Testis (tissue), 3 donors: ENCODE data around the gene CCDC106. TPM values are rescaled to one million over a fixed set of nuclear protein-coding genes. Genes with fewer than 3 reads are reported as not detected.

ENCODE experiments used
- DNase-seq: peaks from one replicate; pipeline ENCODE4 v3.0.0-alpha.2; 2019
- H3K27ac ChIP-seq, 2 donors: fragments of 200-600 bp; sonication (generic); one replicate each; pipeline ENCODE4 v1.5.1; 2019
- H3K27me3 ChIP-seq: fragments of 200-600 bp; sonication (generic); one replicate; pipeline ENCODE4 v1.5.1; 2019
- H3K36me3 ChIP-seq: fragments of 200-600 bp; sonication (generic); one replicate; pipeline ENCODE4 v1.5.1; 2017; ENCODE audit warnings: low read depth; ENCODE audit errors: missing control alignments
- H3K4me1 ChIP-seq: fragments of 200-600 bp; sonication (generic); one replicate; pipeline ENCODE4 v1.5.1; 2019
- H3K4me3 ChIP-seq, 2 donors: fragments of 200-600 bp; sonication (generic); one replicate each; pipeline ENCODE4 v1.5.1; 2017 to 2019
- H3K9me3 ChIP-seq: fragments of 200-600 bp; sonication (generic); one replicate; pipeline ENCODE4 v1.5.1; 2017
- CTCF ChIP-seq, 3 experiments: fragments of 450-650 bp in 2 of 3; fragments of 200-600 bp in 1 of 3; sonication (generic) in 1 of 3; IDR thresholded peaks; one replicate each; pipeline ENCODE4 v1.5.1; 2016 to 2019; ENCODE audit warnings: antibody characterized with exemption in 3 of 3, mild to moderate bottlenecking in 2 of 3, moderate library complexity in 1 of 3
- POLR2A ChIP-seq: fragments of 450-650 bp; IDR thresholded peaks from one replicate; pipeline ENCODE4 v1.6.1; 2017; ENCODE audit warnings: antibody characterized with exemption, mild to moderate bottlenecking, moderate library complexity
- WGBS, 2 donors: methylation state at CpG; one replicate each; pipeline ENCODE4 v1.1.5; 2018; 5-methylcytosine and 5-hydroxymethylcytosine counted together
- intact Hi-C: fragments of 100-400 bp; cut with DNase I; formaldehyde crosslinking; loops from one replicate; pipeline ENCODE4 v1.15.1; 2023; ENCODE audit warnings: low total_unique reads
- polyA plus RNA-seq: library from polyadenylated mRNA; stranded (reverse); fragments of 350-450 nt; fragmentation: Illumina TruSeq; extraction: RNeasy Lipid Tissue Mini Kit (QIAGEN cat#74804); gene quantifications from one replicate; pipeline ENCODE4 v1.2.3, GENCODE V29; 2014; ENCODE audit warnings: low read depth, low replicate concordance; ENCODE audit not compliant: insufficient read depth
- total RNA-seq, 2 donors: library from RNA; depleted of rRNA; stranded (reverse); fragments of >200 nt; gene quantifications; one replicate each; pipeline ENCODE4 v1.2.3, GENCODE V29; 2016

Gene CCDC106
- total and polyA plus RNA-seq, 3 donors from 2014 or later, result 34.5 to 84.9 (median 57.0) TPM

DNA sequence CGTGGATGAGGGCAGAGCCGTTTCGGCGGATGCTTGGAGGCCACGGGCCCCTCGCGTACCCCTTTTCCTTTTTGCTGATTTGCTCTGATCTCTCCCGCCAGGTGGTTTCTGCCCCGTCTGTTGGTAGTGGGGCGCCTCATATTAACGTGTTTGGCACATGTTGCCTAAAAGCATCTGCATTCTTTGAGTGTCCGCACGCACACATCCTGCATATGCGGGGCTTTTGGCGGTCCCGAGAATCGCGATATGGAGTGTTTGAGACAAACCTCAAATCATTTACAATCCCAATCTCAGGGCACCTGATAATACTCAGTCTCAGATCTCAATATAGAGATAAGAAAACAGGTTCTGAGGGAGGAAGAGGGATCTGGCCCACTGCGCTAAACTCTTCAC, 7.6 kb downstream of the CCDC106 start:
- Histone ChIP-seq H3K36me3 (no peaks in the 10 kb centered on the region), H3K9me3 (no peaks in the 10 kb centered on the region), H3K4me3 (peak overlapping the region; percentile 82 to 97), H3K27me3 (no peaks in the 10 kb centered on the region), H3K4me1 (peaks cover 49% of the 10 kb centered on the region), H3K27ac (peak overlapping the region; percentile 96 to 100)
- 0 to 1% methylated on average over 19 of the region's 19 CpGs for WGBS, 2 donors
- TF ChIP-seq CTCF (IDR thresholded peaks at IDR 0.05), result no peak
- intact Hi-C loops, result no loop called here
- no peak for DNase-seq

DNA sequence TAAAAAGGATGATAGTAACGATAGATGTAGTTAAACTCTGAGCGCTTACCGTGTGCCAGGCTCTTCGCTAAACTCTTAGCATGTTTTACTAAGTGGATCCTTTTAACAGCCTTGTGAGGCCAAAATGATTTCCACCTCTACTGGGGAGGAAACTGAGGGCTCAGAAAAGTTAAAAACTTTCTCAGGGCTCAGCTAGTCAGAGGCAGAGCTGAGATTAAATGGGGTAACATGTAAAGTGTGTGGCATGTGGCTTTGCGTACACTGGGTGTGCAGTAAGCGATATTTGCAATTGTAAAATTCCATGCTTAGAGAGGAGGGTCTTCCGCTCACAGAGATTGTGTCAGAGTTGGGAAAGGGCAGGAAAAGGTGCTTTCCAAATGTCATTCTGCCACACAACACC, 8.5 kb downstream of the CCDC106 start:
- Histone ChIP-seq H3K36me3 (no peaks in the 10 kb centered on the region), H3K27ac (no peak overlapping the region), H3K9me3 (no peaks in the 10 kb centered on the region), H3K4me3 (peak overlapping the region in 1 of 2 donors; percentile 82), H3K4me1 (peaks cover 55% of the 10 kb centered on the region), H3K27me3 (no peaks in the 10 kb centered on the region)
- 31 to 39% methylated on average over 7 of the region's 7 CpGs for WGBS, 2 donors
- no peak for DNase-seq
- intact Hi-C loops, result no loop called here
- TF ChIP-seq POLR2A (no peak), CTCF (IDR thresholded peaks at IDR 0.05) (no peak)

- H3K27me3 ChIP-seq, result no peaks in the 10 kb centered on the region
- DNase-seq, result no peak
- H3K36me3 ChIP-seq, result no peaks in the 10 kb centered on the region
- intact Hi-C loops, result no loop called here
- no peak for TF ChIP-seq CTCF (IDR thresholded peaks at IDR 0.05)
- TF ChIP-seq POLR2A, result no peak
- H3K9me3 ChIP-seq, result no peaks in the 10 kb centered on the region
- H3K27ac ChIP-seq, result no peak overlapping the region
- 23 to 26% methylated on average over 13 to 18 of the region's 18 CpGs for WGBS, 2 donors
- H3K4me3 ChIP-seq, result peak overlapping the region in 1 of 2 donors; percentile 82
- peaks cover 58% of the 10 kb centered on the region for H3K4me1 ChIP-seq
These were observed 9.2 kb downstream of the CCDC106 start for GRCh38 chr19:55656988-55657747.

DNA sequence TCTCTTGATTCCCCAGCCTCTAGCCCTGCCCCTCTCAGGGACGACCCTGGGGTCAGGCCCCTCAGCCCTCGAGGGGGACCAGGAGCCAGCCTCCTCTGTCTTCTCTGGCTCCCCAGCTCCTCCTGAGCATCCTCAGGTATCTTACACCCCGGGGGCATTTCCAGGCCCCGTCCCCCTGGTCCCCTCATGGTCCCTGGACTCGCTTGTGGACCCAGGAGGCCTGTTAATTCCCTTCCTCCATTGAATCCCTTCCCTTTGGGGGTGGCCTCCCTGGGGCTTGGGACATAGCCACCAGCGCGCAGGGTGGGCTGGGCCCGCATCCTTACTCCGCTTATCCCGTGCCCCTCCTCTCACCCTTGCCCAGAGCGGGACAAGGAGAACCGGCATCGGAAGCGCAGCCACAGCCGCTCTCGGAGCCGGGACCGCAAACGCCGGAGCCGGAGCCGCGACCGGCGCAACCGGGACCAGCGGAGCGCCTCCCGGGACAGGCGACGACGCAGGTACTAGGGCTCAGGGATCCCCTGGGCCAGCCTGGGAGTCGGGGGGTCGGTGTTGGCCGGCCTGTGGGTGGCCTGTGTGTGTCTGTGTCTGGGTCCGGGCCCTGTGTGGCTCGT, 10.9 kb downstream of the CCDC106 start:
- WGBS, 2 donors, result 79 to 80% methylated on average over 8 to 37 of the region's 37 CpGs
- H3K27ac ChIP-seq, result peak overlapping the region; percentile 66 to 69
- no peaks in the 10 kb centered on the region for H3K36me3 ChIP-seq
- no peak overlapping the region for H3K4me3 ChIP-seq
- intact Hi-C loops, result no loop called here
- DNase-seq, result no peak
- H3K27me3 ChIP-seq, result no peaks in the 10 kb centered on the region
- H3K4me1 ChIP-seq, result peaks cover 65% of the 10 kb centered on the region
- TF ChIP-seq CTCF (IDR thresholded peaks at IDR 0.05), result no peak
- no peaks in the 10 kb centered on the region for H3K9me3 ChIP-seq

DNA sequence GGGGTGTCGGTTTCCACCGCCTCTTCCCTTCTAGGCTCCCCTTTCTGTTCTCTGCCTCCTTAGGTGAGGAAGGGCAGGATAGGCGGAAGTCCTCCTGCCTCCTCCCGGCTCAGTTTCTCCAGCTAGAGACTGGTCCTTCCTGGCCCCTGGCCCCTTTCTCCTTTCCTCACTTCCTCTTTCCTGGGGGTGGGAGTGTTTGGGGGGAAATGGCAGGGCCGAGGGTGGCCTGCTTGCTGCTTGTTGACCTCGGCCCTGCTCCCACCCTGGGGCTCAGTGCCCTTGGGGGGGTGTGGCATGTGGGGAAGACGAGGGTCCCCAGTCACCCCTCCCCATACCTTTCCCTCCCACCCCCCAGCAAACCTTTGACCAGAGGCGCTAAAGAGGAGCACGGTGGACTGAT, 11.8 kb downstream of the CCDC106 start:
- peaks cover 69% of the 10 kb centered on the region for H3K4me1 ChIP-seq
- no peak for TF ChIP-seq CTCF (IDR thresholded peaks at IDR 0.05)
- TF ChIP-seq POLR2A, result no peak
- H3K36me3 ChIP-seq, result no peaks in the 10 kb centered on the region
- no peaks in the 10 kb centered on the region for H3K27me3 ChIP-seq
- peak overlapping the region; percentile 66 to 69 for H3K27ac ChIP-seq
- WGBS, 2 donors, result 57 to 63% methylated on average over 8 to 9 of the region's 9 CpGs
- intact Hi-C loops, result no loop called here
- H3K9me3 ChIP-seq, result no peaks in the 10 kb centered on the region
- H3K4me3 ChIP-seq, result no peak overlapping the region
- DNase-seq, result no peak
